SK-N-SH (cell line): ENCODE results near the gene RAPGEF4. TPM values are rescaled to one million over a fixed set of nuclear protein-coding genes. Genes with fewer than 3 reads are reported as not detected.

Experiments used
- CTCF ChIA-PET: fragments of 300-600, 350-600 bp; formaldehyde crosslinking; extraction: SDS; loops from one replicate; lab custom pipeline; 2021; lab: Yijun Ruan, JAX
- POLR2A ChIA-PET: fragments of 350-600 bp; sonication (Branson Sonifier 250); formaldehyde crosslinking; extraction: SDS; loops from one replicate; lab custom pipeline; 2020; ENCODE audit warnings: antibody characterized with exemption, inconsistent platforms; lab: Yijun Ruan, JAX
- DNase-seq: peaks from one replicate; pipeline ENCODE4 v3.0.0; 2012
- H2AFZ ChIP-seq: fragments of 200-600 bp; sonication (generic); 2 replicates; pipeline ENCODE4 v1.8.1; 2016; ENCODE audit warnings: antibody characterized with exemption, mild to moderate bottlenecking, low read depth
- H3F3A ChIP-seq: fragments of 200-600 bp; sonication (generic); replicated peaks from 2 replicates; pipeline ENCODE3; 2016; ENCODE audit warnings: antibody characterized with exemption, mild to moderate bottlenecking; ENCODE audit not compliant: insufficient read depth
- H3K27ac ChIP-seq, 2 experiments: fragments of 200-500 bp in 1 of 2; fragments of 200-600 bp in 1 of 2; sonication (Bioruptor generic) in 1 of 2; sonication (generic), shearing (Covaris generic) in 1 of 2; 2 replicates each; pipeline versions ENCODE4 v1.5.1 to v1.6.1; 2014 to 2016; ENCODE audit warnings: low read depth in 2 of 2, inconsistent platforms in 1 of 2, low read length in 1 of 2, mild to moderate bottlenecking in 1 of 2, mixed read lengths in 1 of 2
- H3K27me3 ChIP-seq: fragments of 200-600 bp; sonication (generic), shearing (Covaris generic); 2 replicates; pipeline ENCODE4 v1.6.1; 2016; ENCODE audit warnings: mixed run types; ENCODE audit not compliant: insufficient read depth
- H3K36me3 ChIP-seq, 2 experiments: fragments of 200-500 bp in 1 of 2; fragments of 200-600 bp in 1 of 2; sonication (Bioruptor generic) in 1 of 2; sonication (generic) in 1 of 2; replicated peaks in 1 of 2; 2 replicates each; pipeline versions ENCODE3 to v1.5.1; 2014 to 2016; ENCODE audit warnings: low read length in 1 of 2, mild to moderate bottlenecking in 1 of 2; ENCODE audit not compliant: insufficient read depth in 2 of 2, control insufficient read depth in 1 of 2
- H3K4me1 ChIP-seq, 2 experiments: fragments of 200-500 bp in 1 of 2; fragments of 200-600 bp in 1 of 2; sonication (Bioruptor generic) in 1 of 2; sonication (generic), shearing (Covaris generic) in 1 of 2; 2 replicates each; pipeline versions ENCODE4 v1.5.1 to v1.6.1; 2014 to 2016; ENCODE audit warnings: low read depth in 1 of 2, low read length in 1 of 2, mixed run types in 1 of 2; ENCODE audit not compliant: insufficient read depth in 2 of 2, control insufficient read depth in 1 of 2
- H3K4me2 ChIP-seq: fragments of 200-600 bp; sonication (generic), shearing (Covaris generic); 2 replicates; pipeline ENCODE4 v1.6.1; 2017; ENCODE audit warnings: mixed run types
- H3K4me3 ChIP-seq, 2 experiments: fragments of 200-500 bp in 1 of 2; fragments of 200-600 bp in 1 of 2; sonication (Bioruptor generic) in 1 of 2; sonication (generic), shearing (Covaris generic) in 1 of 2; 2 replicates each; pipeline versions ENCODE4 v1.5.1 to v1.8.1; 2014 to 2016; ENCODE audit warnings: low read depth in 2 of 2, inconsistent platforms in 1 of 2, low read length in 1 of 2, mild to moderate bottlenecking in 1 of 2, mixed read lengths in 1 of 2, moderate library complexity in 1 of 2
- H3K79me2 ChIP-seq: fragments of 200-600 bp; sonication (generic); 2 replicates; pipeline ENCODE4 v1.8.1; 2017; ENCODE audit warnings: mild to moderate bottlenecking; ENCODE audit not compliant: insufficient read depth
- H3K9ac ChIP-seq: fragments of 200-600 bp; sonication (generic); 2 replicates; pipeline ENCODE4 v1.6.1; 2017; ENCODE audit warnings: mixed run types
- H3K9me2 ChIP-seq: fragments of 200-600 bp; sonication (generic); 2 replicates; pipeline ENCODE4 v1.6.1; 2017; ENCODE audit warnings: mixed run types
- H3K9me3 ChIP-seq: fragments of 200-600 bp; sonication (generic); 2 replicates; pipeline ENCODE4 v1.6.1; 2017; ENCODE audit warnings: mixed run types, mild to moderate bottlenecking, moderate library complexity
- H4K20me1 ChIP-seq: fragments of 200-600 bp; sonication (generic); 2 replicates; pipeline ENCODE4 v1.6.1; 2017; ENCODE audit warnings: mild to moderate bottlenecking, mixed run types; ENCODE audit not compliant: insufficient read depth
- CHD2 ChIP-seq: fragments of 150-350 bp; IDR thresholded peaks from 2 replicates; pipeline ENCODE4 v1.6.1; 2018; ENCODE audit warnings: low read length; ENCODE audit not compliant: partially characterized antibody
- EP300 ChIP-seq, 2 experiments: IDR thresholded peaks; 2 replicates each; pipeline versions ENCODE4 v1.4.0 to v1.6.1; 2012; ENCODE audit warnings: borderline replicate concordance in 1 of 2, low read depth in 1 of 2, low read length in 1 of 2
- FOSL2 ChIP-seq: IDR thresholded peaks from 2 replicates; pipeline ENCODE4 v1.4.0; 2012; ENCODE audit warnings: low read depth, mild to moderate bottlenecking, moderate library complexity, borderline replicate concordance
- FOXM1 ChIP-seq: IDR thresholded peaks from 2 replicates; pipeline ENCODE4 v1.4.0; 2012; ENCODE audit warnings: low read depth, mild to moderate bottlenecking
- GATA2 ChIP-seq: sonication (generic); formaldehyde crosslinking; IDR thresholded peaks from 2 replicates; pipeline ENCODE4 v1.5.0; 2020; ENCODE audit warnings: mild to moderate bottlenecking, missing genetic modification reagents
- NFIC ChIP-seq: IDR thresholded peaks from 2 replicates; pipeline ENCODE4 v1.4.0; 2012; ENCODE audit warnings: borderline replicate concordance
- PBX3 ChIP-seq: IDR thresholded peaks from 2 replicates; pipeline ENCODE4; 2012
- RAD21 ChIP-seq: IDR thresholded peaks from 2 replicates; pipeline ENCODE4 v1.6.1; 2012; ENCODE audit warnings: mild to moderate bottlenecking, low read length
- RXRA ChIP-seq: IDR thresholded peaks from 2 replicates; pipeline ENCODE4 v1.4.0; 2012; ENCODE audit warnings: low read depth, mild to moderate bottlenecking, borderline replicate concordance
- TAF1 ChIP-seq: IDR thresholded peaks from 2 replicates; pipeline ENCODE4 v1.6.1; 2012; ENCODE audit warnings: low read depth, mild to moderate bottlenecking, low read length, moderate library complexity, borderline replicate concordance
- USF2 ChIP-seq: fragments of 150-350 bp; IDR thresholded peaks from 2 replicates; pipeline ENCODE4 v1.6.1; 2017; ENCODE audit warnings: antibody characterized with exemption, low read length, low read depth, borderline replicate concordance
- YY1 ChIP-seq: IDR thresholded peaks from 2 replicates; pipeline ENCODE4 v1.4.0; 2012; ENCODE audit warnings: low read depth, mild to moderate bottlenecking
- ZBTB33 ChIP-seq: IDR thresholded peaks from 2 replicates; pipeline ENCODE4 v1.4.0; 2012; ENCODE audit warnings: low read depth, borderline replicate concordance
- WGBS: methylation state at CpG from one replicate; pipeline ENCODE4 v1.1.6; 2017; ENCODE audit warnings: low lambda C conversion rate; 5-methylcytosine and 5-hydroxymethylcytosine counted together
- polyA plus RNA-seq, 3 experiments: library from polyadenylated mRNA; depleted of rRNA; stranded (reverse); fragments of >200 nt; gene quantifications; 2 replicates each; pipeline ENCODE4 v1.2.3, GENCODE V29; 2012
- TF ChIP-seq, protein P1 (sequence below): fragments of 200-600 bp; sonication (generic); IDR thresholded peaks from 2 replicates; pipeline ENCODE4 v1.6.1; 2017; ENCODE audit warnings: antibody characterized with exemption, mild to moderate bottlenecking, moderate library complexity
- TF ChIP-seq, protein P2 (sequence below): fragments of 150-350 bp; IDR thresholded peaks from 2 replicates; pipeline ENCODE4 v1.6.1; 2016; ENCODE audit warnings: mild to moderate bottlenecking, low read depth, low read length

RAPGEF4 gene
- polyA plus RNA-seq, 1 of the 3 experiments (the other 2 are of a cell fraction), result 0.30 TPM

DNA sequence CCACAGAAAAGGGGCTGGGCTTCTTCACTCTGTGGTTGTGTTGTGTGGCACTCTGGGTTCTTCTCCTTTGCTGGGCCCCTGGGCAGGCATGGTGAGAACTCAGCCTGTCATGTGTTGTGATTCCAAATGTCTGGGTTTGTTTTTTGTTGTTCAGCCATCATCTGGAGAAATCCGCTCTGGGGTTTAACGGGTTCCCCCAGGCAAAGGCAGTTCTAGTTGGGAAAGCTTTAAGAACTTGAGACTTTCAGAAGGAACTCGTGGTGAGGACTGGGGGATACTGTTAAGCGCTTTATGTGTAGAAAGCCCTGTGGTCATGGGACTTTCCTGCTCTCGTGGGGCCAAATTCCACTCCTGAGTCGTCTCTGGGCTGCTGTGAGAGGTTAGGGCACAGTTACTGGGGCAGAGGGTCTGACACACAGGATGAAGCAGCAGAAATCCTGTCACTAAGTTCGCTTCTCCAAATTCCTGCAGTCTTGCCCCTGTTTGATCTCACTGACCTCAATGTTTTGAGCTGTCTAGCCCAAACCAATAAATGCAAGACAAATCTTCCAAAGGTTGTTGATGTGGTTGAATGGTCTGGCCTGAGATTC, 87.7 kb downstream of the RAPGEF4 start (continued):
- no peak for TF ChIP-seq ZBTB33
- TF ChIP-seq YY1, result no peak
- no peak for TF ChIP-seq RAD21

DNA sequence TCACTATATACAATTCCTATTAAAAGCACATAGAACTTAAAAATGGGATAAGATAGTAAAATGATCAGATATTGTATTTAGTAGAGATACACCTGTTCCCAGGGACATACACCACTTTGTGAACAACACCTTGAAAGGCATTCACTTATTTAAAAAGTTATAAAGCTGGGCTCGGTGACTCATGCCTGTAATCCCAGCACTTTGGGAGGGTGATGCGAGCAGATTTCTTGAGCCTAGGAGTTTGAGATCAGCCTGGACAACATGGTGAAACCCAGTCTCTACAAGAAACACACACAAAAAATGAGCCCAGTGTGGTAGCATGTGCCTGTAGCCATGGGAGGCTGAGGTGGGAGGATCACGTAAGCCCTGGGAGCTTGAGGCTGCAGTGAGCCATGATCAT, 90.9 kb downstream of the RAPGEF4 start:
- Histone ChIP-seq H3K4me3 (no peak overlapping the region), H3K4me2 (no peak overlapping the region), H3K36me3 (no peaks in the 10 kb centered on the region), H3F3A (peaks cover 4% of the 10 kb centered on the region), H3K4me1 (peaks cover 11 to 17% of the 10 kb centered on the region in 2 experiments; a peak in 3 of 4 replicates), H3K9me3 (no peaks in the 10 kb centered on the region), H3K27ac (no peak overlapping the region), H3K9ac (no peak overlapping the region), H4K20me1 (no peaks in the 10 kb centered on the region), H3K79me2 (no peaks in the 10 kb centered on the region), H3K27me3 (no peaks in the 10 kb centered on the region), H3K9me2 (no peaks in the 10 kb centered on the region), H2AFZ (no peak overlapping the region)
- CTCF ChIA-PET, result interaction anchor here (1.8 kb wide), 1 partner anchor 105 kb away, joined by 11 read pairs; no protein-coding TSS in a partner anchor
- WGBS, result 77% methylated on average over 3 of the region's 3 CpGs
- no peak for DNase-seq
- POLR2A ChIA-PET, result no interaction called here
- TF ChIP-seq YY1, result no peak
- no peak for TF ChIP-seq PBX3
- TF ChIP-seq EP300 (IDR thresholded peaks at IDR 0.05; ENCODE audit: borderline replicate concordance in 1 of 2, low read depth in 1 of 2, low read length in 1 of 2), result no peak
- no peak for TF ChIP-seq CHD2
- TF ChIP-seq FOSL2, result no peak
- no peak for TF ChIP-seq USF2
- no peak for TF ChIP-seq RXRA
- no peak for TF ChIP-seq FOXM1

- Histone ChIP-seq H3K9ac (no peak overlapping the region), H3K27me3 (no peaks in the 10 kb centered on the region), H3K4me2 (no peak overlapping the region), H3K4me1 (0 out of 4 replicates have a peak, but pooled peaks cover 0 to 7% of the 10 kb centered on the region in 2 experiments), H3K79me2 (no peaks in the 10 kb centered on the region), H3K36me3 (no peaks in the 10 kb centered on the region), H3F3A (peaks cover 4% of the 10 kb centered on the region), H3K27ac (no peak overlapping the region), H3K9me3 (no peaks in the 10 kb centered on the region), H4K20me1 (no peaks in the 10 kb centered on the region), H3K4me3 (no peak overlapping the region), H2AFZ (no peak overlapping the region), H3K9me2 (no peaks in the 10 kb centered on the region)
- no peak for DNase-seq
- POLR2A ChIA-PET, result no interaction called here
- CTCF ChIA-PET, result interaction anchor here (1.1 to 1.4 kb wide), 5 partner anchors 8 to 103 kb away, joined by 3 to 8 read pairs (median 4); no protein-coding TSS in a partner anchor
- WGBS, result 30% methylated on average over 7 of the region's 7 CpGs
- TF ChIP-seq PBX3, result peak; percentile 46; the same call in 1 of the 2 replicates
- no peak for TF ChIP-seq GATA2 (CRISPR knock-in tag)
- peak; percentile 46 for TF ChIP-seq FOSL2
- TF ChIP-seq, protein P1, sequence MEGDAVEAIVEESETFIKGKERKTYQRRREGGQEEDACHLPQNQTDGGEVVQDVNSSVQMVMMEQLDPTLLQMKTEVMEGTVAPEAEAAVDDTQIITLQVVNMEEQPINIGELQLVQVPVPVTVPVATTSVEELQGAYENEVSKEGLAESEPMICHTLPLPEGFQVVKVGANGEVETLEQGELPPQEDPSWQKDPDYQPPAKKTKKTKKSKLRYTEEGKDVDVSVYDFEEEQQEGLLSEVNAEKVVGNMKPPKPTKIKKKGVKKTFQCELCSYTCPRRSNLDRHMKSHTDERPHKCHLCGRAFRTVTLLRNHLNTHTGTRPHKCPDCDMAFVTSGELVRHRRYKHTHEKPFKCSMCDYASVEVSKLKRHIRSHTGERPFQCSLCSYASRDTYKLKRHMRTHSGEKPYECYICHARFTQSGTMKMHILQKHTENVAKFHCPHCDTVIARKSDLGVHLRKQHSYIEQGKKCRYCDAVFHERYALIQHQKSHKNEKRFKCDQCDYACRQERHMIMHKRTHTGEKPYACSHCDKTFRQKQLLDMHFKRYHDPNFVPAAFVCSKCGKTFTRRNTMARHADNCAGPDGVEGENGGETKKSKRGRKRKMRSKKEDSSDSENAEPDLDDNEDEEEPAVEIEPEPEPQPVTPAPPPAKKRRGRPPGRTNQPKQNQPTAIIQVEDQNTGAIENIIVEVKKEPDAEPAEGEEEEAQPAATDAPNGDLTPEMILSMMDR, result no peak
- no peak for TF ChIP-seq TAF1
- TF ChIP-seq EP300 (IDR thresholded peaks at IDR 0.05; ENCODE audit: borderline replicate concordance in 1 of 2, low read depth in 1 of 2, low read length in 1 of 2), result peak in 1 of 2 experiments; percentile 52; a peak in 1 of 4 replicates
- TF ChIP-seq, protein P2, sequence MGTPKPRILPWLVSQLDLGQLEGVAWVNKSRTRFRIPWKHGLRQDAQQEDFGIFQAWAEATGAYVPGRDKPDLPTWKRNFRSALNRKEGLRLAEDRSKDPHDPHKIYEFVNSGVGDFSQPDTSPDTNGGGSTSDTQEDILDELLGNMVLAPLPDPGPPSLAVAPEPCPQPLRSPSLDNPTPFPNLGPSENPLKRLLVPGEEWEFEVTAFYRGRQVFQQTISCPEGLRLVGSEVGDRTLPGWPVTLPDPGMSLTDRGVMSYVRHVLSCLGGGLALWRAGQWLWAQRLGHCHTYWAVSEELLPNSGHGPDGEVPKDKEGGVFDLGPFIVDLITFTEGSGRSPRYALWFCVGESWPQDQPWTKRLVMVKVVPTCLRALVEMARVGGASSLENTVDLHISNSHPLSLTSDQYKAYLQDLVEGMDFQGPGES, result no peak
- TF ChIP-seq NFIC, result peak; percentile 93
Observed at GRCh38 chr2:172829229-172829628, 93.6 kb downstream of the RAPGEF4 start.
